ENCODE data around the gene ACSS3. TPM values are rescaled to one million over a fixed set of nuclear protein-coding genes. Genes with fewer than 3 reads are reported as not detected.

ACSS3 gene
- total RNA-seq, 1 experiment from 2014 or later, result 19.3 TPM

GRCh38 chr12:81080431-81080983 lies 2.6 kb downstream of the ACSS3 start:
- no peak overlapping the region for H3K4ac ChIP-seq (ENCODE audit: low read depth, low read length)
- no peak overlapping the region for H2BK120ac ChIP-seq (ENCODE audit: low read depth, low read length, poor library complexity, severe bottlenecking)
- no peaks in the 10 kb centered on the region for H3K9me3 Mint-ChIP-seq
- H3K27ac ChIP-seq (ENCODE audit: insufficient read length, low read depth, low read length), result no peak overlapping the region
- no peak overlapping the region for H2AFZ ChIP-seq (ENCODE audit: low read length)
- no CpG with 5 or more reads among the region's 4 CpGs for WGBS (ENCODE audit: extremely low coverage, insufficient read length, low lambda C conversion rate)
- H3K4me1 ChIP-seq (ENCODE audit: insufficient read depth, low read length), result peaks cover 3% of the 10 kb centered on the region; the same call in 1 of the 2 replicates
- H4K20me1 ChIP-seq (ENCODE audit: control insufficient read depth, insufficient read depth, insufficient read length), result no peaks in the 10 kb centered on the region
- H2BK12ac ChIP-seq (ENCODE audit: insufficient read length, low read depth, low read length), result no peak overlapping the region
- H3K56ac ChIP-seq (ENCODE audit: insufficient read length, low read depth, low read length), result no peak overlapping the region
- H3K36me3 Mint-ChIP-seq (ENCODE audit: insufficient read depth in 1 of 3, low read depth in 3 of 3), result no peaks in the 10 kb centered on the region
- no peak overlapping the region for H3K18ac ChIP-seq (ENCODE audit: insufficient read length, low read depth, low read length)
- no peak overlapping the region for H3K14ac ChIP-seq (ENCODE audit: insufficient read depth, low read length)
- H3K23ac ChIP-seq (ENCODE audit: insufficient read length, low read depth, low read length), result no peak overlapping the region
- no peak overlapping the region for H2BK20ac ChIP-seq (ENCODE audit: low read depth, low read length, poor library complexity, severe bottlenecking)
- H4K8ac ChIP-seq (replicated peaks; ENCODE audit: insufficient read length, low read depth, low read length), result no peak overlapping the region
- peaks cover 19% of the 10 kb centered on the region for H3K23me2 ChIP-seq (ENCODE audit: insufficient read length, low read depth, low read length, poor library complexity, severe bottlenecking)
- no peaks in the 10 kb centered on the region for H3K79me1 ChIP-seq (ENCODE audit: insufficient read depth, low read depth, low read length, poor library complexity, severe bottlenecking)
- H3K4me1 Mint-ChIP-seq, result peaks cover 70 to 72% of the 10 kb centered on the region in 2 experiments
- H3K9ac ChIP-seq (ENCODE audit: extremely low read depth, insufficient read length, low read length), result no peak overlapping the region
- H2AK5ac ChIP-seq (ENCODE audit: insufficient read length, low read length), result no peak overlapping the region
- peaks cover 3% of the 10 kb centered on the region; the same call in 1 of the 2 replicates for H3K79me2 ChIP-seq (ENCODE audit: insufficient read depth, low read length)
- TF ChIP-seq CTCF (conservative IDR thresholded peaks at IDR 0.05), result no peak
- no peaks in the 10 kb centered on the region for H3K27me3 ChIP-seq (ENCODE audit: insufficient read depth, low read length)
- H2BK5ac ChIP-seq (ENCODE audit: insufficient read length, low read length), result no peak overlapping the region
- no peak for DNase-seq
- no peaks in the 10 kb centered on the region for H3K27me3 Mint-ChIP-seq (ENCODE audit: low read depth)
- no peak overlapping the region for H4K5ac ChIP-seq (ENCODE audit: insufficient read length, low read depth, low read length)
- no peak overlapping the region for H4K91ac ChIP-seq (ENCODE audit: insufficient read length, low read depth, low read length)
- no peak overlapping the region for H3K4me2 ChIP-seq (ENCODE audit: insufficient read depth, insufficient read length, low read length)
- H3T11ph ChIP-seq (ENCODE audit: low read length), result no peak overlapping the region
- H3K27ac Mint-ChIP-seq, result no peak overlapping the region
- H3K9me3 ChIP-seq (ENCODE audit: control insufficient read depth, low read depth, low read length), result no peaks in the 10 kb centered on the region
- H2BK15ac ChIP-seq (ENCODE audit: low read depth, low read length), result no peak overlapping the region
- no peak overlapping the region for H3K4me3 Mint-ChIP-seq

Data from H9 (cell line).